GM12878 (cell line): Measurements from ENCODE around the gene TSEN54. TPM values are rescaled to one million over a fixed set of nuclear protein-coding genes. Genes with fewer than 3 reads are reported as not detected.

Experiments
- ATAC-seq: fragments of 200-7000 bp; cut with Tn5 transposase; 3 replicates; pipeline ENCODE4 v1.9.1; 2020; ENCODE audit warnings: mild to moderate bottlenecking, moderate library complexity
- BruUV-seq: library from RNA; stranded (reverse); fragments of 400-500 nt; replicated peaks from 2 replicates; lab custom pipeline; 2021; lab: Mats Ljungman, UMichigan
- CTCF ChIA-PET: fragments of 300-600 bp; sonication (Branson Sonifier 250); formaldehyde crosslinking; extraction: SDS; loops from one replicate; lab custom pipeline; 2021; ENCODE audit warnings: inconsistent platforms; lab: Yijun Ruan, JAX
- POLR2A ChIA-PET: fragments of 350-600 bp; formaldehyde crosslinking; extraction: SDS; loops from one replicate; lab custom pipeline; 2021; ENCODE audit warnings: inconsistent platforms; lab: Charles Lee
- RAD21 ChIA-PET: fragments of 300-600 bp; sonication (Branson Sonifier 250); formaldehyde crosslinking; loops from one replicate; lab custom pipeline; 2023; ENCODE audit warnings: antibody characterized with exemption; ENCODE audit not compliant: unreplicated experiment; lab: Charles Lee
- SMC1A ChIA-PET: fragments of 300-600 bp; sonication (Branson Sonifier 250); formaldehyde crosslinking; loops from one replicate; lab custom pipeline; 2023; ENCODE audit not compliant: unreplicated experiment, uncharacterized antibody; lab: Charles Lee
- DNase-seq: peaks from one replicate; pipeline ENCODE4 v3.0.0-alpha.2; 2011; ENCODE audit warnings: low read depth, low spot score
- FAIRE-seq: peaks from 3 replicates; lab custom pipeline; 2011; peaks lifted over from hg19 to GRCh38; lab: Jason Lieb, UNC
- H2AFZ ChIP-seq: 2 replicates; pipeline ENCODE4 v1.6.0; 2011; ENCODE audit warnings: low read depth, low read length, control low read depth; ENCODE audit not compliant: control insufficient read depth
- H3K27ac ChIP-seq: 2 replicates; pipeline ENCODE4 v1.5.1; 2011; ENCODE audit warnings: control low read depth; ENCODE audit not compliant: control insufficient read depth, insufficient read depth
- H3K27me3 ChIP-seq, 2 experiments: replicated peaks in 1 of 2; 2 replicates each; pipeline versions ENCODE4 v1.6.0 to v1.6.1; 2011; ENCODE audit warnings: low read length in 1 of 2; ENCODE audit not compliant: control insufficient read depth in 2 of 2, insufficient read depth in 2 of 2
- H3K36me3 ChIP-seq, 2 experiments: 2 replicates each; pipeline ENCODE4 v1.5.1; 2011; ENCODE audit warnings: low read length in 1 of 2; ENCODE audit not compliant: control insufficient read depth in 2 of 2, insufficient read depth in 2 of 2
- H3K4me1 ChIP-seq: 2 replicates; pipeline ENCODE4 v1.6.1; 2011; ENCODE audit warnings: mild to moderate bottlenecking, low read length, moderate library complexity, mixed read lengths; ENCODE audit not compliant: control insufficient read depth, insufficient read depth
- H3K4me2 ChIP-seq: 2 replicates; pipeline ENCODE4 v1.6.0; 2011; ENCODE audit warnings: control low read depth; ENCODE audit not compliant: control insufficient read depth, insufficient read depth
- H3K4me3 ChIP-seq: fragments of 200-600 bp; sonication (generic); 2 replicates; pipeline ENCODE4 v1.5.1; 2016
- H3K79me2 ChIP-seq: 2 replicates; pipeline ENCODE4 v1.6.0; 2011; ENCODE audit warnings: low read length; ENCODE audit not compliant: control insufficient read depth, insufficient read depth
- H3K9ac ChIP-seq: 2 replicates; pipeline ENCODE4 v1.8.0; 2011; ENCODE audit warnings: low read length, control low read depth, mixed read lengths; ENCODE audit not compliant: control insufficient read depth, insufficient read depth
- H3K9me3 ChIP-seq: replicated peaks from 3 replicates; pipeline ENCODE4 v1.5.1; 2011; ENCODE audit warnings: mild to moderate bottlenecking, low read length; ENCODE audit not compliant: control insufficient read depth, insufficient read depth
- H4K20me1 ChIP-seq: 2 replicates; pipeline ENCODE4 v1.6.0; 2011; ENCODE audit not compliant: control insufficient read depth, insufficient read depth
- ASH2L ChIP-seq: fragments of 300-600, 200-600 bp; sonication (generic); IDR thresholded peaks from 2 replicates; pipeline ENCODE4 v1.6.1; 2017; ENCODE audit warnings: low read depth, mild to moderate bottlenecking, borderline replicate concordance
- BHLHE40 ChIP-seq, 2 experiments: fragments of 450-650 bp in 1 of 2; IDR thresholded peaks; 2 replicates each; pipeline ENCODE4 v1.6.1; 2011 to 2017; ENCODE audit warnings: low read depth in 2 of 2, borderline replicate concordance in 1 of 2, improper control_type of control experiment in 1 of 2, low read length in 1 of 2, mild to moderate bottlenecking in 1 of 2
- CUX1 ChIP-seq: IDR thresholded peaks from 2 replicates; pipeline ENCODE4 v1.6.1; 2012; ENCODE audit warnings: improper control_type of control experiment, low read depth, low read length; ENCODE audit not compliant: insufficient replicate concordance
- IKZF2 ChIP-seq, 2 experiments: fragments of 450-650 bp; IDR thresholded peaks; 2 replicates each; pipeline ENCODE4 v1.6.1; 2017; ENCODE audit warnings: mild to moderate bottlenecking in 2 of 2, moderate library complexity in 2 of 2
- NR2F1 ChIP-seq: fragments of 450-650 bp; conservative IDR thresholded peaks from 2 replicates; pipeline ENCODE4 v1.6.1; 2017; ENCODE audit warnings: mild to moderate bottlenecking
- PML ChIP-seq: IDR thresholded peaks from 2 replicates; pipeline ENCODE4 v1.6.1; 2012; ENCODE audit warnings: low read length, inconsistent platforms
- RAD21 ChIP-seq: IDR thresholded peaks from 2 replicates; pipeline ENCODE4 v1.6.1; 2011; ENCODE audit warnings: mild to moderate bottlenecking, low read depth, low read length, moderate library complexity; ENCODE audit not compliant: insufficient read depth
- SMC3 ChIP-seq: IDR thresholded peaks from 2 replicates; pipeline ENCODE4 v1.6.1; 2011; ENCODE audit warnings: low read length, improper control_type of control experiment, borderline replicate concordance
- SRF ChIP-seq, 2 experiments: IDR thresholded peaks; 2 replicates each; pipeline ENCODE4 v1.6.1; 2011; ENCODE audit warnings: low read depth in 2 of 2, low read length in 2 of 2, mild to moderate bottlenecking in 1 of 2, moderate library complexity in 1 of 2
- STAT1 ChIP-seq: fragments of 450-650 bp; conservative IDR thresholded peaks from 2 replicates; pipeline ENCODE4 v1.6.1; 2014; ENCODE audit warnings: antibody characterized with exemption, mild to moderate bottlenecking
- ZNF207 ChIP-seq: fragments of 450-650 bp; IDR thresholded peaks from 2 replicates; pipeline ENCODE4 v1.6.1; 2014; ENCODE audit warnings: antibody characterized with exemption, mild to moderate bottlenecking, borderline replicate concordance
- ZNF384 ChIP-seq: IDR thresholded peaks from 2 replicates; pipeline ENCODE4 v1.6.1; 2012; ENCODE audit warnings: low read depth, mild to moderate bottlenecking, low read length, improper control_type of control experiment, borderline replicate concordance
- WGBS: methylation state at CpG from one replicate; pipeline ENCODE4 v1.1.6; 2016; ENCODE audit warnings: low lambda C conversion rate; ENCODE audit not compliant: insufficient replicate concordance, insufficient coverage; ENCODE audit errors: missing lambda C conversion rate; 5-methylcytosine and 5-hydroxymethylcytosine counted together
- in situ Hi-C: fragments of 300-500 bp; cut with MboI; formaldehyde crosslinking; loops from 9 replicates; pipeline ENCODE4 v1.14.3; 2018; ENCODE audit warnings: mixed read lengths
- intact Hi-C: fragments of 100-400 bp; cut with micrococcal nuclease; formaldehyde crosslinking; loops from one replicate; pipeline ENCODE4 v1.14.2; 2022; ENCODE audit not compliant: unreplicated experiment
- polyA plus RNA-seq, 11 experiments: library from polyadenylated mRNA; depleted of rRNA in 4 of 11; unstranded in 6 of 11; stranded (reverse) in 5 of 11; fragments of >200 nt; fragmentation: Nextera tagmentation in 4 of 11; fragmentation: Illumina TruSeq in 1 of 11; extraction: Ambion mirVana in 4 of 11; extraction: Trizol in 1 of 11; gene quantifications; 1 replicate in 1 of 11; 2 replicates in 10 of 11; pipeline versions ENCODE4 v1.2.1 to v1.2.3, GENCODE V29; 2011 to 2016; ENCODE audit warnings: inconsistent platforms in 2 of 11, missing spikeins in 2 of 11, low read depth in 1 of 11
- total RNA-seq, 4 experiments: library from RNA; depleted of rRNA in 3 of 4; stranded (reverse); fragments of >200 nt in 3 of 4; fragmentation: Illumina TruSeq in 1 of 4; extraction: Trizol in 1 of 4; gene quantifications; 2 replicates each; pipeline versions ENCODE4 v1.2.1 to v1.2.3, GENCODE V29; 2013 to 2021
- TF ChIP-seq, protein P1 (sequence below): fragments of 450-650 bp; IDR thresholded peaks from 2 replicates; pipeline ENCODE4 v1.6.1; 2017; ENCODE audit warnings: mild to moderate bottlenecking, moderate library complexity

The TSEN54 gene
- total and polyA plus RNA-seq, 10 of the 15 experiments (the other 5 are each of a cell fraction or from before 2014, with no cell fraction given) = 7.1 to 48.0 (median 41.1) TPM

GRCh38 chr17:75504347-75505151 lies 11.8 kb upstream of the TSEN54 start:
- BruUV-seq = no TSS peak
- intact Hi-C loops = no loop called here
- no peak overlapping the region for H3K9ac ChIP-seq
- TF ChIP-seq ZNF207 (no peak), SRF (IDR thresholded peaks at IDR 0.05; ENCODE audit: low read depth in 2 of 2, low read length in 2 of 2) (no peak), NR2F1 (peak; percentile 71; the same call in 1 of the 2 replicates), RAD21 (peak; percentile 53), SMC3 (peak; percentile 61; the same call in 1 of the 2 replicates), IKZF2 (IDR thresholded peaks at IDR 0.05) (no peak), PML (no peak), STAT1 (no peak), CUX1 (no peak), BHLHE40 (IDR thresholded peaks at IDR 0.05; ENCODE audit: borderline replicate concordance in 1 of 2, low read depth in 2 of 2, low read length in 1 of 2) (0 out of 4 replicates have a peak, but pooled peaks of 1 of the 2 experiments have one; percentile 8), ZNF384 (no peak), ASH2L (no peak)
- TF ChIP-seq, protein P1, sequence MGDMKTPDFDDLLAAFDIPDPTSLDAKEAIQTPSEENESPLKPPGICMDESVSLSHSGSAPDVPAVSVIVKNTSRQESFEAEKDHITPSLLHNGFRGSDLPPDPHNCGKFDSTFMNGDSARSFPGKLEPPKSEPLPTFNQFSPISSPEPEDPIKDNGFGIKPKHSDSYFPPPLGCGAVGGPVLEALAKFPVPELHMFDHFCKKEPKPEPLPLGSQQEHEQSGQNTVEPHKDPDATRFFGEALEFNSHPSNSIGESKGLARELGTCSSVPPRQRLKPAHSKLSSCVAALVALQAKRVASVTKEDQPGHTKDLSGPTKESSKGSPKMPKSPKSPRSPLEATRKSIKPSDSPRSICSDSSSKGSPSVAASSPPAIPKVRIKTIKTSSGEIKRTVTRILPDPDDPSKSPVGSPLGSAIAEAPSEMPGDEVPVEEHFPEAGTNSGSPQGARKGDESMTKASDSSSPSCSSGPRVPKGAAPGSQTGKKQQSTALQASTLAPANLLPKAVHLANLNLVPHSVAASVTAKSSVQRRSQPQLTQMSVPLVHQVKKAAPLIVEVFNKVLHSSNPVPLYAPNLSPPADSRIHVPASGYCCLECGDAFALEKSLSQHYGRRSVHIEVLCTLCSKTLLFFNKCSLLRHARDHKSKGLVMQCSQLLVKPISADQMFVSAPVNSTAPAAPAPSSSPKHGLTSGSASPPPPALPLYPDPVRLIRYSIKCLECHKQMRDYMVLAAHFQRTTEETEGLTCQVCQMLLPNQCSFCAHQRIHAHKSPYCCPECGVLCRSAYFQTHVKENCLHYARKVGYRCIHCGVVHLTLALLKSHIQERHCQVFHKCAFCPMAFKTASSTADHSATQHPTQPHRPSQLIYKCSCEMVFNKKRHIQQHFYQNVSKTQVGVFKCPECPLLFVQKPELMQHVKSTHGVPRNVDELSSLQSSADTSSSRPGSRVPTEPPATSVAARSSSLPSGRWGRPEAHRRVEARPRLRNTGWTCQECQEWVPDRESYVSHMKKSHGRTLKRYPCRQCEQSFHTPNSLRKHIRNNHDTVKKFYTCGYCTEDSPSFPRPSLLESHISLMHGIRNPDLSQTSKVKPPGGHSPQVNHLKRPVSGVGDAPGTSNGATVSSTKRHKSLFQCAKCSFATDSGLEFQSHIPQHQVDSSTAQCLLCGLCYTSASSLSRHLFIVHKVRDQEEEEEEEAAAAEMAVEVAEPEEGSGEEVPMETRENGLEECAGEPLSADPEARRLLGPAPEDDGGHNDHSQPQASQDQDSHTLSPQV = no peak

More at GRCh38 chr17:75504347-75505151, 11.8 kb upstream of the TSEN54 start:
- in situ Hi-C loops = no loop called here
- no peaks in the 10 kb centered on the region for H3K9me3 ChIP-seq
- no peak for DNase-seq
- no peaks in the 10 kb centered on the region for H4K20me1 ChIP-seq
- ChIA-PET POLR2A (no interaction called here), CTCF (interaction anchor here (0.7 to 1.5 kb wide), 4 partner anchors 12 to 96 kb away, joined by 3 to 6 read pairs (median 4); partner anchors contain the start of gene TSEN54), SMC1A (interaction anchor here (1.4 kb wide), 1 partner anchor 45 kb away, joined by 4 read pairs; no protein-coding TSS in a partner anchor), RAD21 (no interaction called here)
- no peak overlapping the region for H3K27ac ChIP-seq
- no peaks in the 10 kb centered on the region for H3K79me2 ChIP-seq
- no peak overlapping the region for H3K4me3 ChIP-seq
- H2AFZ ChIP-seq = no peak overlapping the region
- ATAC-seq = peak; percentile 90
- H3K36me3 ChIP-seq = no peaks in the 10 kb centered on the region; a peak in 1 of 4 replicates
- H3K4me1 ChIP-seq = no peaks in the 10 kb centered on the region
- no peaks in the 10 kb centered on the region for H3K27me3 ChIP-seq
- H3K4me2 ChIP-seq = no peak overlapping the region
- FAIRE-seq = no peak
- WGBS = 56% methylated on average over 32 of the region's 32 CpGs
